ENCODE data around the gene SH2B3.

The SH2B3 gene

GRCh38 chr12:111404362-111405148, 1.2 kb upstream of the SH2B3 start:
- in situ Hi-C loops (cut with HindIII; ENCODE audit: low sequenced_read_pairs) = no loop called here
- no peak for DNase-seq (ENCODE audit: low read depth)

GRCh38 chr12:111405149-111405858, 419 bp upstream of the SH2B3 start:
- in situ Hi-C loops (cut with HindIII; ENCODE audit: low sequenced_read_pairs) = no loop called here
- peak overlapping the region; percentile 89 for H3K4me3 ChIP-seq (ENCODE audit: low read depth, low read length)
- DNase-seq (ENCODE audit: low read depth) = peak; percentile 57
- peak; percentile 22 for TF ChIP-seq CTCF (IDR thresholded peaks at IDR 0.05; ENCODE audit: low read depth, low read length, missing control alignments)

More at GRCh38 chr12:111404362-111405148, 1.2 kb upstream of the SH2B3 start:
- peak overlapping the region; percentile 89 for H3K4me3 ChIP-seq (ENCODE audit: low read depth, low read length)
- no peak for TF ChIP-seq CTCF (IDR thresholded peaks at IDR 0.05; ENCODE audit: low read depth, low read length, missing control alignments)

- no peak for DNase-seq (ENCODE audit: low read depth)
- in situ Hi-C loops (cut with HindIII; ENCODE audit: low sequenced_read_pairs) = no loop called here
- no peak for TF ChIP-seq CTCF (IDR thresholded peaks at IDR 0.05; ENCODE audit: low read depth, low read length, missing control alignments)
- H3K4me3 ChIP-seq (ENCODE audit: low read depth, low read length) = peak overlapping the region; percentile 89
Observed at GRCh38 chr12:111406474-111407376, 1.0 kb downstream of the SH2B3 start.

GRCh38 chr12:111407377-111408115, 1.8 kb downstream of the SH2B3 start:
- TF ChIP-seq CTCF (IDR thresholded peaks at IDR 0.05; ENCODE audit: low read depth, low read length, missing control alignments) = no peak
- peak overlapping the region; percentile 89 for H3K4me3 ChIP-seq (ENCODE audit: low read depth, low read length)
- no peak for DNase-seq (ENCODE audit: low read depth)
- in situ Hi-C loops (cut with HindIII; ENCODE audit: low sequenced_read_pairs) = no loop called here

- no peak for DNase-seq (ENCODE audit: low read depth)
- H3K4me3 ChIP-seq (ENCODE audit: low read depth, low read length) = no peak overlapping the region
- TF ChIP-seq CTCF (IDR thresholded peaks at IDR 0.05; ENCODE audit: low read depth, low read length, missing control alignments) = no peak
- in situ Hi-C loops (cut with HindIII; ENCODE audit: low sequenced_read_pairs) = no loop called here
Observed at GRCh38 chr12:111408116-111408440, 2.4 kb downstream of the SH2B3 start.
